ENCODE results near the gene CALHM3.

Gene CALHM3

DNA sequence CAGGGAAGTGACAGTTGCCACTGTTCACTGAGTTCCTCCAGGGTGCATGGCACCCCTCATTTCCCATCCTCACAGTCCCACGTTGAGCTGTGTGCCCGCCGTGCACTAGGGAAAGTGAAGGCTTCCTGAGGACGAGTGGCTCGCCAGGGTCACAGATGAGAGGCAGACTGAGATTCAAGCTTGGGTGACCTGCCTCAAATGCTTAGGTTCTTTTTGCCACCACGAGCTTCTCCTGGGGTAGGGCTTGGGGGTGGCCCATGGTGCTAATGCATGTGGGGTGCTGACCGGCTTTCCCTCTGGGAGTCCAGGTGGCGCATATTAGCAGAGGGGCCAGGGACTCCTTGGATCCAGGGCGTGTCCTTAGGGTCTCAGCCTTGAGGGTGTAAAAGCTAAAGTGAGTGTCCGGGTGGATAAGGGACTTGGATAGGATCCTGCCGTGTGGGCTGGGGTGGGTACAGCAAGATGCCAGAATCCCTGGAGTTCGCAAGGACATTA, 28.8 kb downstream of the CALHM3 start:
- DNase-seq (ENCODE audit: low spot score): no peak

DNA sequence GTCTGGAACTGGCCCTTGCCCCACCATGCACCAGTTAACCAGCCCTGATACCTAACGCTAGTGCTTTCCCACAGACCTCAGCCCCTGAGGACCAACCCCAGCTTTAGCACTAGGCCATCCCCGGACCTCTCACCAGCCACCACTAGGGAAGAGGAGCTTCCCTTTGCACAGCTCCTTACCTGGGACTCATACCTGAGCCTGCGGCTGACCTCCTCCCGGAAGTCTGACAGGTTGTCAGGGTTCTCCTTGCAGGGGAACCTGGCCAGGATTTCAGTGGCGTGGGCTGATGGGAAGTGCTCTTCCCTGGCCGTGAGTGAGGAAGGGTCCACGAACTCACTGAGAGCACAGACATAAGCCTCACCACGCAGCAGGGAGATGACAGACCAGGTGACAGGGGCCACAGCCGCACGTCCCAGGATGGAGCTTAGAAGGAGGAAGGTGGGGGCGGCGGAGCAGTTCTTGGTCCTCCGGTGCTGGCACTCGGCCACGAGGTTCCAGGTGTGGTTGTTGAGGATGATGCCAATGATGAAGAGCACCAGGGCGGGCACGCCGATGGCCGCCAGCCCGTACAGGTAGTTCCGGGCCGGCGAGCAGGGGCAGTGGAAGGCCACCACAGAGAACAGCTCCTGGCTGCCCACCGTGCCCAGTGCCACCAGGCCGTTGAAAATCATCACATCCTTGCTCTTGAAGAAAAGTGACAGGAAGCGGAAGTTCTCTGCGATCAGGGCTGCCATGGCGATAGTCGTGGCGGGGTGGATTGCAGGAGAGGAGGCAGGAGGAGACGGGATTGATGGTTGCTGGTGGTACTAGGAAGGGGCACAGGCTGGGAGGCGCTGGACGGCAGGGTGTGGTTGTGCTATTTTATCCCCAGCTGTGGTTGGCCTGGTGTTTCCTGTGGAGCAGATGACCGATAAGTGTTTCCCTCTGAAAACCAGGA, 29.6 kb downstream of the CALHM3 start:
- DNase-seq (ENCODE audit: low spot score): no peak

GRCh38 chr10:103448746-103449145, 30.3 kb downstream of the CALHM3 start:
- DNase-seq (ENCODE audit: low spot score): no peak

GRCh38 chr10:103447187-103447586, 31.9 kb downstream of the CALHM3 start:
- DNase-seq (ENCODE audit: low spot score): no peak

GRCh38 chr10:103445767-103446567, 33.1 kb downstream of the CALHM3 start:
- DNase-seq (ENCODE audit: low spot score): no peak

GRCh38 chr10:103445366-103445765, 33.7 kb downstream of the CALHM3 start:
- no peak for DNase-seq (ENCODE audit: low spot score)

DNA sequence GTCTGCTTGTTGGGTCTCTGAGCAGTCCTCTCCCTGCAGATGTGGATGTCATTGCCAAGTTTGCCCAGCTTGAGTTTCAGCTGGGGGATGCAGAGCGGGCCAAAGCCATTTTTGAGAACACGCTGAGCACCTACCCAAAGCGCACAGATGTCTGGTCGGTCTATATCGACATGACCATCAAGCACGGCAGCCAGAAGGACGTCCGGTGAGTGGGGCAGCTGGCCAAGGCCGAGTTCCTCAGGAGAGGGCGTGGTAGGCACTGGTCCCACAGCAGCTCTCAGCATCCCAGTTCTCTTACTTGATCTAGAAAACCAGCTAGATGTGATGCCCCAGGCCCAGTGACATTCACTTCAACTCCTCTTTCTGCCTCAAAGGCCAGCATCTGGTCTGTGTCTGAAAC, 34.6 kb downstream of the CALHM3 start:
- no peak for DNase-seq (ENCODE audit: low spot score)

GRCh38 chr10:103443475-103444185, 35.4 kb downstream of the CALHM3 start:
- no peak for DNase-seq (ENCODE audit: low spot score)

GRCh38 chr10:103442031-103442461, 37.0 kb downstream of the CALHM3 start:
- no peak for DNase-seq (ENCODE audit: low spot score)

DNA sequence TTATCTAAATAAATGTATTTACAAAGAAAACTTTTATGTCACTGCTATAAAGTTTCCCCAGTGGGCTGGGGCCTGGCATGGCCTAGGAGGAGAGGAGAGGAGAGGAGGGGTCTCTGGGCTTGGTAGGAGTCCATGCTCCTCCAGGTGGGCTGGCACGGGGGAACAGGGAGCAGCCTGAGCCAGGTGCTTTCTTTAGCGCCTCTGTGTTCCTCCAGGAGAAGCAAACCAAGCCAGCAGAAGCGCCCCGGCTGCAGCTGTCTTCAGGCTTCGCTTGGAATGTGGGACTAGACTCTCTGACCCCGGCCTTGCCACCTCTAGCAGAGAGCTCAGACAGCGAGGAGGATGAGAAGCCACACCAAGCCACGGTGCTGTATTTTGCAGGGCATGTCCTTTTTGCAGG, 37.4 kb downstream of the CALHM3 start:
- no peak for DNase-seq (ENCODE audit: low spot score)

DNA sequence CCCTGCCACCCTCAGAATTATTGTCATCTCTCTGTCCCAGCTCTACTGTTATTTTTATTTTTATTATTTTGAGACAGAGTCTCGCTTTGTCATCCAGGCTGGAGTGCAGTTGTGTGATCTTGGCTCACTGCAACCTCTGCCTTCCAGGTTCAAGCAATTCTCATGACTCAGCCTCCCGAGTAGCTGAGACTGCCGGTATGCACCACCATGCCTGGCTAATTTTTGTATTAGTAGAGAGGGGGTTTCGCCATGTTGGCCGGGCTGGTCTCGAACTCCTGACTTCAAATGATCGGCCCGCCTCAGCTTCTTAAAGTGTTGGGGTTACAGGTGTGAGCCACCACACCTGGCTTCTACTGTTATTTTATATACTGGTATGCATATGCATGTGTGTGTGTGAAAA, 37.8 kb downstream of the CALHM3 start:
- no peak for DNase-seq (ENCODE audit: low spot score)

GRCh38 chr10:103440416-103440815, 38.6 kb downstream of the CALHM3 start:
- DNase-seq (ENCODE audit: low spot score): no peak

GRCh38 chr10:103439776-103440175, 39.3 kb downstream of the CALHM3 start:
- no peak for DNase-seq (ENCODE audit: low spot score)

GRCh38 chr10:103433858-103434257, 45.2 kb downstream of the CALHM3 start:
- no peak for DNase-seq (ENCODE audit: low spot score)

- no peak for DNase-seq (ENCODE audit: low spot score)
Measured at GRCh38 chr10:103431902-103432301, 47.1 kb downstream of the CALHM3 start.

DNA sequence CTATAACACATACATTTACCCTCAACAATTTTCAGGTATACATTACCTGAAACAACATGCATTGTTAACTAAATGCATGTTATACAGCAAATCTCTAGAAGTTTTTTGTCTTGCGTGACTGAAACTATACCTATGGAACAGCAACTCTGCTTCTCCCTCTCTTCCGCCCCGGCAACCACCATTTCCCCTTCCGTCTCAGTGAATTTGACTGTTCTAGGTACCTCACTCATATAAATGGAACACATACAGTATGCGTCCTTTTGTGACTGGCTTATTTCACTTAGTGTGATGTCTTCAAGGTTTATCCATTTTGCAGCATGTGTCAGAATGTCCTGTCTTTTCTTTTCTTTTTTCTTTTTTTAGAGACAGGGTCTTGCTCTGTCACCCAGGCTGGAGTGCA, 49.4 kb downstream of the CALHM3 start:
- no peak for DNase-seq (ENCODE audit: low spot score)

DNA sequence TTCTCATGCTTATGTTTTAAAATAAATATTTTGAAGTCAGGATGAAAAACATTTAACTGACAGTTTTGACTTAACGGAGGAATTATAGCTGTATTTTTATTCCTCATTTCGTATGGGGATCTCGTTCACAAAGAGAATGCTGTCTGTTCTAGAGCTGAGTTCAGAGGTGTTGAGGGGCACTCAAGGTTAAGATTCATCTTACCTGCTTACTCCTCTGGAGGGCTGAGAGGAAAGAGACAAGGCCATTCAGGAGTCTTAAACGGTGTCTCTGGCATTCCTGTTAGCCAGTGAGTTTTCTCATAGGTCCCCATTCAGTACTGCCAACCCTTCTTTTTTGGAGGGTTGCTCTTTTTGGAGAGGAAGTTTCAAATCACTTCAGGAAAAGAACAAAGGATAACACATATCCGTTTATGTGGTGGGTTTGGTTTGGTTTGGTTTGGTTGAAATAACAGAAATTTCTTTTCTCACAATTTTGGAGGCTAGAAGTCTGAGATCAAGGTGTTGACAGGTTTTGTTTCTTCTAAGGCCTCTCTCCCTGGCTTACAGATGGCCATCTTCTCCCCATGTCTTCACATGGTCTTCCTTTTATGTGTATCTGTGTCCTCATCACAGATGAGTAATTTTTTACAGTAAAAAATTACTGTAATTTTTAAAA, 49.9 kb downstream of the CALHM3 start:
- no peak for DNase-seq (ENCODE audit: low spot score)

- DNase-seq (ENCODE audit: low spot score): no peak
Measured at GRCh38 chr10:103427866-103428265, 51.2 kb downstream of the CALHM3 start.

DNA sequence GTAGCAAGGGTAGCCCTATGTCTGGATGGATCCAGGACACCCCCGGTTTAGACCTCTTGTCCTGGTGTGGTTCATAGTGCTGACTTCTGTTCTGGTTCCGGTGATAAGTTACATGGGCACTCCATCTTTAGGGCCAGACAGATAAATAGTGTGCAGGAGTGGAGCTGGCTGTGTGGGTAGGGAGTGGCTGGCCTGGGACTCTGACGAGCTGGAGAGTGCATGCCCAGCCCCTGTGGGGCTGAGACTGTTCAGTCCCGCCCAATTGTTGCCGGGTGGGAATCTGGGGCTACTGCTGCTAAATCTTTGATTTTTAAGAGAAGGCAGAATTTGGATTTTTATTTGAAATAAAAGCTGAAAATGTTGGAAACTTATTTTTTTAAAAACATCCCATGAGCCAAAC, 55.3 kb downstream of the CALHM3 start:
- DNase-seq (ENCODE audit: low spot score): no peak
